COR-L47 (cell line): Measurements from ENCODE around the gene KCNG4.

ENCODE experiments used
- DNase-seq: peaks from one replicate; lab custom pipeline; 2025; lab: John Stamatoyannopoulos, UW

Gene KCNG4

GRCh38 chr16:84262939-84263338 lies 23.1 kb upstream of the KCNG4 start:
- no peak for DNase-seq

DNA sequence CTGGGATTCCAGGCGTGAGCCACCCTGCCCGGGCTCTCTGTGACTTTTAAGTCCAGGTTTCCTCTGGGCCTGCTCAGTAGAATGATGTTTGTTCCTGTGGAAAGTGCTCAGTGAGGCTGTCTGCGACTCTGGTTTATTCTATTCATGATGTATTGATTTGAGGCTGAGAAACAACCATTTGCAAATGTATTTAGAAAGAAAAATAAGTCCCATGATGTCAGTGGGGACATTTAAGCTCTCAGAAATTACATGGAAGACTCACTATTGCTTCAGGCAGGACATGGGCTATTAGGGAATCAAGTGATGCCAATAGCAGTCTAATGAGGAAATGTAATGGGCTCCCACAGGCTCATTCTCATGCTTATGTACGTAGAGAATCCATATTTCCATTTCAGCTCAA lies 22.2 kb upstream of the KCNG4 start:
- DNase-seq, result no peak

DNA sequence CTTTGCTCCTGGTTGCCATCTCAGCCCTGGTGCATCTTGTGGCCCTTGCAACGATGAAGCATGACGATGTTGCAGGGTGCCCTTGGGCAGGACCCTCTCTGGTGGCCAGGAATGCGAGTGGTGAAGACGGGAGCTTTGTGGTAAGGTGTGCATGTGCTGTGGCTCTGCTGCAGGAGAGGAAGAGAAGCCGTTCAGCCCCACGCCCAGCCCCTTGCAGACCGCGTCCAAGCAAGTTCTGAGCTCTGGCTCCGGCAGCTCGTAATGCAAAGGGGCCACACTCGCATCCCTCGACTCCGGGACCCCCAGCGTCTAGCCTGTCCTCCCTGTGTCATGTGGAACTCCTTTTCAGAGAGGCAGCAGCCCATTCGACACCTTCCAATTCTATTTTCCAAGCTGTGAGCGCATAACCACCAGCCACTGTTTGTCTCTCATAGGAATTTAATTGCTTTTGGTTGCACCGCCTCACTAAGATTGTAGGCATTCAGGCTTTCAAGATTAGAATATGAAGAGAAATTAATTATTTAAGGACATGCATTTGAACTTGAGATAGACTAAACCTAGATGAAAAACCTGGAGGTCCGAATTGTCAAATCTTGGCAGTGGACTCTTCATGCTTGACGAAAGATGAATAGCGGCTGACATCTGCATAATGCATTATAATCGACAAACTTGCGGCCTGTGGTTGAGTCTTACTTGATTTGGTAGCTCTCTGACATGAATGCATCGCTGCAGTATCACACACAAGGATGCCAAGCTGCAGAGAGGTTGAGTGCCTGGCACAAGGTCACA lies 21.1 kb upstream of the KCNG4 start:
- DNase-seq, result no peak

GRCh38 chr16:84259691-84260090 lies 19.9 kb upstream of the KCNG4 start:
- no peak for DNase-seq

GRCh38 chr16:84258266-84258665 lies 18.5 kb upstream of the KCNG4 start:
- DNase-seq, result no peak

GRCh38 chr16:84255050-84255810 lies 15.4 kb upstream of the KCNG4 start:
- DNase-seq, result no peak

DNA sequence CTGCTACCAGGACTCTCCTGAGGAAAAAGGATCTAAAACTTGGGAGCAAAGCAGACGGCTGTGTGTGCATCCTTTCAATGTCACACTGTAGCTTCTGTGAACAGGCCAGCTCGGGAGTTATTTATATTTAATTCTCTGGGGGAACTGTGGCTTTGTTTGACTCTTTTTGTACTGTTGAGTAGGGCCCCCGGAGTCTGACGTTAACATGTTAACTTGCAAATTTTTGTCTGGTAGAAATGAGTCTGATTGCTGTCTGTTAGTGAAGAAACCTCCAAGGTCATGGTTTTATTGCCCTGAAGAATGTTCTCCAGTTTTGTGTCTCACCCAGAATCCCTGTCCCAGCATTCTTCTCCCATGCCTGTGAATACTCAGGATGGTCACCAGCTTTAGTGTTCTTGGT lies 14.2 kb upstream of the KCNG4 start:
- DNase-seq, result no peak

- no peak for DNase-seq
Measured at GRCh38 chr16:84253173-84253572, 13.4 kb upstream of the KCNG4 start.

- DNase-seq, result no peak
Measured at GRCh38 chr16:84252184-84252583, 12.4 kb upstream of the KCNG4 start.

GRCh38 chr16:84247844-84248243 lies 8.0 kb upstream of the KCNG4 start:
- no peak for DNase-seq

GRCh38 chr16:84247331-84247730 lies 7.5 kb upstream of the KCNG4 start:
- no peak for DNase-seq

DNA sequence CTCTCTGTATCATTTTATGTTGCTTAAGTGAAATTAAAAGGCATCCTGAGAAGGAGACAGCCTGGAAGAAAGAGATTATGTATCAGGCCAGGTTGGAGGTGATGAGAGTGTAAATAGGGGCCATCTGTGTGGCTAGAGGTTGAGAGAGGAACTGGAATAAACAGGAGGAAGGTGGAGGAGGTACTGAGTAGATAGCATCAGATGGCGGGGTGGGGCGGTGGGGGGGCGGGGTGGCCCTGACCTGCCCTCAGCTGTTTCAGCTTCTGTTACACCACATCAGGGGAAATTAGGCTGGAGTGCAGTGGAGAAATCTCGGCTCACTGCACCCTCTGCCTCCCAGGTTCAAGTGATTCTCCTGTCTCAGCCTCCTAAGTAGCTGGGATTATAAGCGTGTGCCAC lies 6.9 kb upstream of the KCNG4 start:
- no peak for DNase-seq

DNA sequence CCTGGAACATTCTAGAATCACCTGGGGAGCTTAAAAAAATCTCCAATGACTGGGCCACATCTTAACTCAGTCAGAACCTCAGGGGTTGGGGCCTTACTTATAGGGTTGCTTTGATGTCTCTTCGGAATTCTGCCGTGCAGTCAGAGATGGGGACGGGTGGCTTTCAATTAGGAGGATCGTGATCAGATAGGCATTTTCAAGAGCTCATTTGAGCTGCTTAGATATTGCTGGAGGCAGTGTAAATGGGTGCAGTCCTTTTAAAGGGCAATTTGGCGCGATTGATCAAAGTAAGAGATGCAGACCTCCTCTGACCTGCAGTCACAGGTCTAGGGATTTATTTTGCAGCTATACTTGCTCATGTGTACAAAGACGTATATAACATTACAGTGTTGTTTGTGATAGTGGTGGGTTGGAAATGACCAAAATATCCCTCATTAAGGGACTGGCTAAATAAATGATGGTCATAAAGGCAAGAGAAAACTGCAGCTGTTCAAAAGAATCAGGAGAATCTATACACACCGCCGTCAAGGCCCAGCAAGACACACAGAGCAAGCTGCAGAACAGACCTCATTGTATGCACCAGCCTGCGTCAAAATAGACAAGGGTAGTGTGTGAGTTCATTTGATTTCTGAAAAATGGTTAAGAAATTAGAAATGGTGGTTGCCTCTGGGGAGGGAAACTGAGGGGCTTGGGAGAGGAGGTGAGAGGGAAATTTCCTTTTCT lies 6.3 kb upstream of the KCNG4 start:
- DNase-seq, result no peak

DNA sequence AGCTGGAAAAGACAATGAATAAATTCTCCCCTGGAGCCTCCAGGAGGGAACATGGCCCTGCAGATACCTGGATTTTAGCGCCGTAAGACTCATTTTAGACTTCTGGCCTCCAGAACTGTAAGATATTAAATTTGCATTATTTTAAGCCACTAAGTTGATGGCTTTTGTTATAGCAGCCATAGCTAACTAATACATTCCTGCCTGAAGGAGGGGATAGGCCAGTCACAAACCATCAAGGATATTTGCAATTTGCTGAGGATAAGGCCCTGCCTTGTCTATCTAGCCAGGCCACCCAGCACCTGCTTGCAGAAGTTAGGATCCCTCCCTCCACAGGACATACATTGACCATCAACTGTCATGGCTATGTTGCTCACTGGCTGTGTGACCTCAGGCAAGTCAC lies 4.9 kb upstream of the KCNG4 start:
- no peak for DNase-seq

GRCh38 chr16:84243732-84244131 lies 3.9 kb upstream of the KCNG4 start:
- no peak for DNase-seq

- DNase-seq, result no peak
Measured at GRCh38 chr16:84242839-84243238, 3.0 kb upstream of the KCNG4 start.

- no peak for DNase-seq
Measured at GRCh38 chr16:84241778-84242177, 2.0 kb upstream of the KCNG4 start.

DNA sequence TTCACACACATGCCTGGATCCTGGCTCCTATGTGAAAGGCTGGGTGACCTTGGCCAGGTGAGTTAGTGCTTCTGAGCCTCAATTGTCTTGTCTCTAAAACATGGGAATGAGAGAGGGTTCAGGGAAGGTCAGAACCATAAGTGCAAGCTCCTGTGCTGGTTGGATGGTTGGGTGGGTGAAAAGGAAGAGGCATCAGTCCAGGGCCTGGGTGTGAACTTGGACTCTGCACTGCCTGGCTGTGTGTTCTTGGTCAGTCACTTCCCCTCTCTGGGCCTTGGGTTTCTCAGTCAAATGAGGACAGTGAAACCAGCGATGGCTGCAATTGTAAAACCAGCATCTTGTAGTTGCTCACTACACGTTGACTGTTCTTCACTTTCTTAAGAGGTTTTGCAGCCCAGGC lies 643 bp upstream of the KCNG4 start:
- DNase-seq, result no peak

DNA sequence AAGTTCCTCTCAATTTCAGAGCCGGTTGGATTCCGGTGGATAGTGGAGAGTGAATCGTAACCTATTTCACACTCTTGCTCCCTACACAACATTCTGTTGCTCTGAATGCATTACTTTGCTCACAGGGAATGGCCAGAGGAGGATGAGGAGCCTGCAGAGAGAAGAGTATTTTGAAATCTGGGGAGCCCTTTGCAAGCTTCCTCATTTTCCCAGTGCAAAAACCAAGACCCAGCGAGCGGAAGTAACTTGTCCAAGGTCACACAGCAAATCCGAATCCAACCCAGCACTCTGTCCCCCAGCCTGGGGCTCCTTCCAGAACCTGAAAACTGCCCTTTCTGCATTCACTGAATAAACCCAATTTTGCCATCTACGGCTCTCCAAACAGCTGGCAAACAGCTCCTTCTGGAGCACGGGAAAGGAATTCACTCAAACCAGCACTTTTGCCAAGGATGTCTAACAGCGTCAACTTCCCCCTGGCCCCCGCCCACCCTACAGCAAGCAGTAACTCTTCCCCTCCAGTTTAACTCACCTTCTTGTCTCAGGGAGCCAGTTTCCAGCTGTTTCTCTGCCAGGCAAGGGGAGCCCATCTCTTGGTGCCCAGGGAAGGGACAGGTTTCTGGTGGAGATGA lies 557 bp downstream of the KCNG4 start:
- DNase-seq, result no peak

DNA sequence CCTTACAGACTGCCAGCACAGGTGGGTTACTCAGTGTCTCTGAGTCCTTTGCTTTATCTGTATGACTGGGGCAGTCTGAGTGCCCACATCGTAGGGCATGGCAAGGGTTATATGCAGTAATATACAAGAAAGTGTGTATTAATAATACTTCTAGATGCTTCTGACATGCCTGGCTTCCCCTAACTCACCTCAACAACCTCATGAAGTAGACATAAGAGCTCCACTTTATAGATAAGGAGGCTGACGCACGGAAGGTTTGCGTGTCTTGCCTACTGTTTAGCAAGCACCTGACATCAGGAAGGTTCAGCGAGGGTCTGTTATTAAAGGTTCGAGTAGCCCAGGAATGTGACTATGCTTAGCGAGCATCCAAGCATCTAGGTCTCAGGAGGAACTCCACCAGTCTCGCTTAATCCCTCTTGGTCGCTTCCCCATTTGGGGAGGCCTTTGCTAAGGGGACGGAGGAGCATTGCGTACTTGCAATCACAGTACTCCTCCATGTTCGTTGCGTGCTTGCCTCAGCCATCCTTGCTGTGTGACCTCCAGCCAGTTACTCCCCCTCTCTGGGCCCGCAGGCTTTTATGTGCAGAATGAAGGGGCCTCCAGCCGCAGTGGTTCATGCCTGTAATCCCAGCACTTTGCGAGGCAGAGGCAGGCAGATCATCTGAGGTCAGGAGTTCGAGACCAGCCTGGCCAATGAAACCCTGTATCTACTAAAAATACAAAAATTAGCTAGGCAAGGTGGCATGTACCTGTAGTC lies 1.6 kb downstream of the KCNG4 start:
- DNase-seq, result no peak

GRCh38 chr16:84236671-84237070 lies 3.1 kb downstream of the KCNG4 start:
- DNase-seq, result no peak
